Measurements from ENCODE around the gene TBC1D9B. TPM values are rescaled to one million over a fixed set of nuclear protein-coding genes. Genes with fewer than 3 reads are reported as not detected.

Gene TBC1D9B
- total and polyA plus RNA-seq, 2 of the 13 experiments (the other 11 are each of a cell fraction or from before 2014, with no cell fraction given): 35.0 to 50.0 TPM

DNA sequence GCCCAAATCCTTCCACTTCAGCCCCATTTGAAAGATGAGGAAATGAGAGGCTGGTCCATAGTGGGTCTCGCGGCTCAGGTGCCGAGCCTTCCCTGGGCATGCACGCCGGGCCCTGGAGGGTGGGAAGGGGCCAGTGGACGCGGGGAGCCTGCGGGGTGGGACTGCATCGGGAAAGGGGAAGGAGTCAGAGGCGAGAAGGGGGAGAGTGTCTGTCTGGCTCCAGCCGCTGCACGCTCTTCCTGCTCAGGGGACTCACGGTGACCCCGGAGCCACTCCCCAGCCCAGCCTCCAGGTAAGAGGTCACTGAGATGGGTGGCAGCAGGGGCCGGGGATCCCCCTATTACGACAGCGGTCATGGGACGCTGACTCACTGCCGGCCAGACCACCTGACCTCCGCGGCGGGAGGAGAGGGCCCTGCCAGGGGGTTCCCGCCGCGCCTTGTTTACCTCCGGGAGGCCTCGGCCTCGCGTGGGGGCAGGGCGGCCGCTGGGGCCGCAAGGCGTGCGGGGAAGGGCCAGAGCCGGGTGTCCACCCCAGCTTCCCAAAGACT lies 88.9 kb downstream of the TBC1D9B start (continued):
- TF ChIP-seq, protein P1, sequence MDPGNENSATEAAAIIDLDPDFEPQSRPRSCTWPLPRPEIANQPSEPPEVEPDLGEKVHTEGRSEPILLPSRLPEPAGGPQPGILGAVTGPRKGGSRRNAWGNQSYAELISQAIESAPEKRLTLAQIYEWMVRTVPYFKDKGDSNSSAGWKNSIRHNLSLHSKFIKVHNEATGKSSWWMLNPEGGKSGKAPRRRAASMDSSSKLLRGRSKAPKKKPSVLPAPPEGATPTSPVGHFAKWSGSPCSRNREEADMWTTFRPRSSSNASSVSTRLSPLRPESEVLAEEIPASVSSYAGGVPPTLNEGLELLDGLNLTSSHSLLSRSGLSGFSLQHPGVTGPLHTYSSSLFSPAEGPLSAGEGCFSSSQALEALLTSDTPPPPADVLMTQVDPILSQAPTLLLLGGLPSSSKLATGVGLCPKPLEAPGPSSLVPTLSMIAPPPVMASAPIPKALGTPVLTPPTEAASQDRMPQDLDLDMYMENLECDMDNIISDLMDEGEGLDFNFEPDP (CRISPR knock-in tag; conservative IDR thresholded peaks at IDR 0.05): 0 out of 2 replicates have a peak, but pooled peaks have one; percentile 79
- TF ChIP-seq ZNF670 (CRISPR knock-in tag; IDR thresholded peaks at IDR 0.05; ENCODE audit: borderline replicate concordance): no peak
- TF ChIP-seq, protein P2, sequence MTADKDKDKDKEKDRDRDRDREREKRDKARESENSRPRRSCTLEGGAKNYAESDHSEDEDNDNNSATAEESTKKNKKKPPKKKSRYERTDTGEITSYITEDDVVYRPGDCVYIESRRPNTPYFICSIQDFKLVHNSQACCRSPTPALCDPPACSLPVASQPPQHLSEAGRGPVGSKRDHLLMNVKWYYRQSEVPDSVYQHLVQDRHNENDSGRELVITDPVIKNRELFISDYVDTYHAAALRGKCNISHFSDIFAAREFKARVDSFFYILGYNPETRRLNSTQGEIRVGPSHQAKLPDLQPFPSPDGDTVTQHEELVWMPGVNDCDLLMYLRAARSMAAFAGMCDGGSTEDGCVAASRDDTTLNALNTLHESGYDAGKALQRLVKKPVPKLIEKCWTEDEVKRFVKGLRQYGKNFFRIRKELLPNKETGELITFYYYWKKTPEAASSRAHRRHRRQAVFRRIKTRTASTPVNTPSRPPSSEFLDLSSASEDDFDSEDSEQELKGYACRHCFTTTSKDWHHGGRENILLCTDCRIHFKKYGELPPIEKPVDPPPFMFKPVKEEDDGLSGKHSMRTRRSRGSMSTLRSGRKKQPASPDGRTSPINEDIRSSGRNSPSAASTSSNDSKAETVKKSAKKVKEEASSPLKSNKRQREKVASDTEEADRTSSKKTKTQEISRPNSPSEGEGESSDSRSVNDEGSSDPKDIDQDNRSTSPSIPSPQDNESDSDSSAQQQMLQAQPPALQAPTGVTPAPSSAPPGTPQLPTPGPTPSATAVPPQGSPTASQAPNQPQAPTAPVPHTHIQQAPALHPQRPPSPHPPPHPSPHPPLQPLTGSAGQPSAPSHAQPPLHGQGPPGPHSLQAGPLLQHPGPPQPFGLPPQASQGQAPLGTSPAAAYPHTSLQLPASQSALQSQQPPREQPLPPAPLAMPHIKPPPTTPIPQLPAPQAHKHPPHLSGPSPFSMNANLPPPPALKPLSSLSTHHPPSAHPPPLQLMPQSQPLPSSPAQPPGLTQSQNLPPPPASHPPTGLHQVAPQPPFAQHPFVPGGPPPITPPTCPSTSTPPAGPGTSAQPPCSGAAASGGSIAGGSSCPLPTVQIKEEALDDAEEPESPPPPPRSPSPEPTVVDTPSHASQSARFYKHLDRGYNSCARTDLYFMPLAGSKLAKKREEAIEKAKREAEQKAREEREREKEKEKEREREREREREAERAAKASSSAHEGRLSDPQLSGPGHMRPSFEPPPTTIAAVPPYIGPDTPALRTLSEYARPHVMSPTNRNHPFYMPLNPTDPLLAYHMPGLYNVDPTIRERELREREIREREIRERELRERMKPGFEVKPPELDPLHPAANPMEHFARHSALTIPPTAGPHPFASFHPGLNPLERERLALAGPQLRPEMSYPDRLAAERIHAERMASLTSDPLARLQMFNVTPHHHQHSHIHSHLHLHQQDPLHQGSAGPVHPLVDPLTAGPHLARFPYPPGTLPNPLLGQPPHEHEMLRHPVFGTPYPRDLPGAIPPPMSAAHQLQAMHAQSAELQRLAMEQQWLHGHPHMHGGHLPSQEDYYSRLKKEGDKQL (CRISPR knock-in tag; IDR thresholded peaks at IDR 0.05; ENCODE audit: low read depth): peak; percentile 80
- TF ChIP-seq EP300 (IDR thresholded peaks at IDR 0.05; ENCODE audit: low read depth in 2 of 2, low read length in 2 of 2): peak; percentile 91 to 95
- TF ChIP-seq EP300 (CRISPR knock-in tag; IDR thresholded peaks at IDR 0.05; ENCODE audit: borderline replicate concordance): peak; percentile 95
- TF ChIP-seq, protein P3, sequence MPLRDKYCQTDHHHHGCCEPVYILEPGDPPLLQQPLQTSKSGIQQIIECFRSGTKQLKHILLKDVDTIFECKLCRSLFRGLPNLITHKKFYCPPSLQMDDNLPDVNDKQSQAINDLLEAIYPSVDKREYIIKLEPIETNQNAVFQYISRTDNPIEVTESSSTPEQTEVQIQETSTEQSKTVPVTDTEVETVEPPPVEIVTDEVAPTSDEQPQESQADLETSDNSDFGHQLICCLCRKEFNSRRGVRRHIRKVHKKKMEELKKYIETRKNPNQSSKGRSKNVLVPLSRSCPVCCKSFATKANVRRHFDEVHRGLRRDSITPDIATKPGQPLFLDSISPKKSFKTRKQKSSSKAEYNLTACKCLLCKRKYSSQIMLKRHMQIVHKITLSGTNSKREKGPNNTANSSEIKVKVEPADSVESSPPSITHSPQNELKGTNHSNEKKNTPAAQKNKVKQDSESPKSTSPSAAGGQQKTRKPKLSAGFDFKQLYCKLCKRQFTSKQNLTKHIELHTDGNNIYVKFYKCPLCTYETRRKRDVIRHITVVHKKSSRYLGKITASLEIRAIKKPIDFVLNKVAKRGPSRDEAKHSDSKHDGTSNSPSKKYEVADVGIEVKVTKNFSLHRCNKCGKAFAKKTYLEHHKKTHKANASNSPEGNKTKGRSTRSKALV (CRISPR knock-in tag; IDR thresholded peaks at IDR 0.05): 0 out of 2 replicates have a peak, but pooled peaks have one; percentile 23
- peak; percentile 76; the same call in 1 of the 2 replicates for TF ChIP-seq NCOR1 (IDR thresholded peaks at IDR 0.05; ENCODE audit: borderline replicate concordance, low read length)
- no peak for TF ChIP-seq NBN (conservative IDR thresholded peaks at IDR 0.05)
- 0 out of 2 replicates have a peak, but pooled peaks have one; percentile 15 for TF ChIP-seq RCOR2 (CRISPR knock-in tag; IDR thresholded peaks at IDR 0.05)
- TF ChIP-seq ZNF562 (CRISPR knock-in tag; IDR thresholded peaks at IDR 0.05; ENCODE audit: borderline replicate concordance): no peak
- peak; percentile 17; the same call in 1 of the 2 replicates for TF ChIP-seq NKX3-1 (CRISPR knock-in tag; IDR thresholded peaks at IDR 0.05)
- TF ChIP-seq MYC (CRISPR knock-in tag; IDR thresholded peaks at IDR 0.05; ENCODE audit: borderline replicate concordance): peak; percentile 76; the same call in 1 of the 2 replicates
- no peak; the same call in 1 of the 2 replicates for TF ChIP-seq KLF15 (CRISPR knock-in tag; IDR thresholded peaks at IDR 0.05; ENCODE audit: borderline replicate concordance)
- TF ChIP-seq, protein P4, sequence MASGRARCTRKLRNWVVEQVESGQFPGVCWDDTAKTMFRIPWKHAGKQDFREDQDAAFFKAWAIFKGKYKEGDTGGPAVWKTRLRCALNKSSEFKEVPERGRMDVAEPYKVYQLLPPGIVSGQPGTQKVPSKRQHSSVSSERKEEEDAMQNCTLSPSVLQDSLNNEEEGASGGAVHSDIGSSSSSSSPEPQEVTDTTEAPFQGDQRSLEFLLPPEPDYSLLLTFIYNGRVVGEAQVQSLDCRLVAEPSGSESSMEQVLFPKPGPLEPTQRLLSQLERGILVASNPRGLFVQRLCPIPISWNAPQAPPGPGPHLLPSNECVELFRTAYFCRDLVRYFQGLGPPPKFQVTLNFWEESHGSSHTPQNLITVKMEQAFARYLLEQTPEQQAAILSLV (CRISPR knock-in tag; IDR thresholded peaks at IDR 0.05; ENCODE audit: borderline replicate concordance): peak; percentile 92
- TF ChIP-seq ISX (CRISPR knock-in tag; conservative IDR thresholded peaks at IDR 0.05): no peak
- TF ChIP-seq NFE2L2 (IDR thresholded peaks at IDR 0.05; ENCODE audit: low read length): peak; percentile 55; the same call in 1 of the 2 replicates
- TF ChIP-seq, protein P5, sequence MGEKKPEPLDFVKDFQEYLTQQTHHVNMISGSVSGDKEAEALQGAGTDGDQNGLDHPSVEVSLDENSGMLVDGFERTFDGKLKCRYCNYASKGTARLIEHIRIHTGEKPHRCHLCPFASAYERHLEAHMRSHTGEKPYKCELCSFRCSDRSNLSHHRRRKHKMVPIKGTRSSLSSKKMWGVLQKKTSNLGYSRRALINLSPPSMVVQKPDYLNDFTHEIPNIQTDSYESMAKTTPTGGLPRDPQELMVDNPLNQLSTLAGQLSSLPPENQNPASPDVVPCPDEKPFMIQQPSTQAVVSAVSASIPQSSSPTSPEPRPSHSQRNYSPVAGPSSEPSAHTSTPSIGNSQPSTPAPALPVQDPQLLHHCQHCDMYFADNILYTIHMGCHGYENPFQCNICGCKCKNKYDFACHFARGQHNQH (CRISPR knock-in tag; IDR thresholded peaks at IDR 0.05): peak; percentile 89
- no peak for TF ChIP-seq MLLT10 (CRISPR knock-in tag; IDR thresholded peaks at IDR 0.05)
- 0 out of 2 replicates have a peak, but pooled peaks have one; percentile 16 for TF ChIP-seq ZNF343 (CRISPR knock-in tag; IDR thresholded peaks at IDR 0.05)

Measured in HepG2 (cell line).